ENCODE data around the gene TTLL10. TPM values are rescaled to one million over a fixed set of nuclear protein-coding genes. Genes with fewer than 3 reads are reported as not detected.
A peak's percentile ranks its signal among the peaks of the same experiment; 100 is the strongest.

TTLL10 gene
- total RNA-seq, 4 donors from 2014 or later, result 0.40 to 0.48 TPM; not detected in 2

DNA sequence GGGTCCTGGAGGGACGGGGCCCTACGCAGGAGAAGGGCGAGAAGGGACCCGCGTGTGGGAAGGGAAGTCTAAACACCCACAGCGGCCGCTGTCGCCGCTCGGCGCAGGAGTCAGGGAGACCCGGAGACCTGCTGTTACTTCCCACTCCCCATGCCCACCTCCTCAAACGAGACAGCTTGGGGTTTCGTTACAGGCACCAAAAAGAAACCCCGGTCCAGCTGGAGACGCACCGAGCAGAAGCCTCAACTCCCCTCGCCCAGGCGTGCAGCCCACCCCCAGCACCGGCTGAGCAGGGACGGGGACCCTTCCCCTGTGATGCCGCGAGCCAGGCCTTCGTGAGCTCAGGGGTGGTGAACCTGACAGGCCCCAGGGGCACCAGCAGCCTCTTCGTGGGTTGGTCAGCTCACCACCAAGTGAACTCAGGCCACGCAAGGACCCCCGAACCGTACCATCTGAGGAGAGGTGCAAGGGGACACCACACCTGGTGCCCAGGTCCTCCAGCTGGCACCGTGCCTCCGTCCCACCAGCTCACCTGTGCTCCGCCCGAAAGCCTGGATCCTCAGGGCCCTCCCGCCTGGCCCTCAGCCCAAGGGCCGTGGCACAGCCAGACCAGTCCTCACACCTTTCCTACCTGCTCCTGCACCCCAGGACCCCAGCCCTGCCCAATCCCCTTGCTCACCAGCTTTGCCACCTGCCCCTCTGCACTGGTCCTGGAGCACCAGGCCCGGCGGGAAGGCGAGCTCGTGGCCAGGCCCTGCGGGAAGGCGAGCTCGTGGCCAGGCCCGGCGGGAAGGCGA is 53.1 kb downstream of the TTLL10 start:
- no peaks in the 10 kb centered on the region for H3K9me3 ChIP-seq
- H3K27me3 ChIP-seq, result no peaks in the 10 kb centered on the region
- TF ChIP-seq POLR2A (IDR thresholded peaks at IDR 0.05) (no peak), CTCF (IDR thresholded peaks at IDR 0.05) (no peak), POLR2AphosphoS5 (IDR thresholded peaks at IDR 0.05) (no peak), EP300 (IDR thresholded peaks at IDR 0.05; ENCODE audit: low read depth) (no peak)
- in situ Hi-C loops (cut with MboI; ENCODE audit: low pct_ligation_motif_present in 1 of 4, low pct_unique_long_range_greater_than_20kb in 1 of 4, low sequenced_read_pairs in 3 of 4) (no loop called here), intact Hi-C loops (cut with DNase I; ENCODE audit: low total_unique reads) (loop anchor here (10.0 kb wide), 1 partner anchor 72 kb away; no protein-coding TSS in a partner anchor)
- no peak for DNase-seq
- peaks cover 16 to 26% (median 21%) of the 10 kb centered on the region in 4 donors for H3K4me1 ChIP-seq
- H3K27ac ChIP-seq, result no peak overlapping the region
- no peak overlapping the region for H3K4me3 ChIP-seq
- peaks cover 0 to 20% (median 6%) of the 10 kb centered on the region in 4 donors for H3K36me3 ChIP-seq
- 93% methylated on average over 40 of the region's 44 CpGs; no CpG with 5 or more reads in 1 of the 2 donors for WGBS, 2 donors (ENCODE audit: low coverage in 1 of 2)

GRCh38 chr1:1227386-1227785 is 53.7 kb downstream of the TTLL10 start:
- no peaks in the 10 kb centered on the region for H3K27me3 ChIP-seq
- no peaks in the 10 kb centered on the region for H3K9me3 ChIP-seq
- in situ Hi-C loops (cut with MboI; ENCODE audit: low pct_ligation_motif_present in 1 of 4, low pct_unique_long_range_greater_than_20kb in 1 of 4, low sequenced_read_pairs in 3 of 4), result no loop called here
- no peak overlapping the region for H3K4me3 ChIP-seq
- 93% methylated on average over 18 of the region's 25 CpGs; no CpG with 5 or more reads in 1 of the 2 donors for WGBS, 2 donors (ENCODE audit: low coverage in 1 of 2)
- H3K4me1 ChIP-seq, result peaks cover 16 to 25% (median 21%) of the 10 kb centered on the region in 4 donors
- no peak for DNase-seq
- no peak for TF ChIP-seq EP300 (IDR thresholded peaks at IDR 0.05; ENCODE audit: low read depth)
- no peak for TF ChIP-seq POLR2AphosphoS5 (IDR thresholded peaks at IDR 0.05)
- H3K36me3 ChIP-seq, result peaks cover 0 to 16% (median 6%) of the 10 kb centered on the region in 4 donors
- no peak overlapping the region for H3K27ac ChIP-seq
- intact Hi-C loops (cut with DNase I; ENCODE audit: low total_unique reads), result loop anchor here (10.0 kb wide), 1 partner anchor 73 kb away; no protein-coding TSS in a partner anchor

- H3K9me3 ChIP-seq, result no peaks in the 10 kb centered on the region
- 98% methylated on average over 16 of the region's 30 CpGs; no CpG with 5 or more reads in 1 of the 2 donors for WGBS, 2 donors (ENCODE audit: low coverage in 1 of 2)
- no peak overlapping the region for H3K27ac ChIP-seq
- no peak for DNase-seq
- intact Hi-C loops (cut with DNase I; ENCODE audit: low total_unique reads), result loop anchor here (10.0 kb wide), 1 partner anchor 73 kb away; no protein-coding TSS in a partner anchor
- peaks cover 0 to 11% (median 4%) of the 10 kb centered on the region in 4 donors for H3K36me3 ChIP-seq
- H3K4me3 ChIP-seq, result no peak overlapping the region
- TF ChIP-seq CTCF (IDR thresholded peaks at IDR 0.05), result no peak
- TF ChIP-seq EP300 (IDR thresholded peaks at IDR 0.05; ENCODE audit: low read depth), result no peak
- TF ChIP-seq POLR2AphosphoS5 (IDR thresholded peaks at IDR 0.05), result no peak
- TF ChIP-seq POLR2A (IDR thresholded peaks at IDR 0.05), result no peak
- peaks cover 19 to 29% (median 28%) of the 10 kb centered on the region in 4 donors for H3K4me1 ChIP-seq
- in situ Hi-C loops (cut with MboI; ENCODE audit: low pct_ligation_motif_present in 1 of 4, low pct_unique_long_range_greater_than_20kb in 1 of 4, low sequenced_read_pairs in 3 of 4), result no loop called here
- H3K27me3 ChIP-seq, result no peaks in the 10 kb centered on the region
Observed at GRCh38 chr1:1228187-1228586, 54.5 kb downstream of the TTLL10 start.

- Histone ChIP-seq H3K4me1 (peaks cover 19 to 34% (median 30%) of the 10 kb centered on the region in 4 donors), H3K27me3 (no peaks in the 10 kb centered on the region), H3K36me3 (peaks cover 0 to 11% (median 2%) of the 10 kb centered on the region in 4 donors), H3K27ac (no peak overlapping the region), H3K9me3 (no peaks in the 10 kb centered on the region), H3K4me3 (no peak overlapping the region)
- WGBS, 2 donors (ENCODE audit: low coverage in 1 of 2), result 82 to 92% methylated on average over 5 to 28 of the region's 28 CpGs
- intact Hi-C loops (cut with DNase I; ENCODE audit: low total_unique reads) (loop anchor here (10.0 kb wide), 1 partner anchor 74 kb away; no protein-coding TSS in a partner anchor), in situ Hi-C loops (cut with MboI; ENCODE audit: low pct_ligation_motif_present in 1 of 4, low pct_unique_long_range_greater_than_20kb in 1 of 4, low sequenced_read_pairs in 3 of 4) (no loop called here)
- TF ChIP-seq POLR2AphosphoS5 (IDR thresholded peaks at IDR 0.05), result no peak
- no peak for TF ChIP-seq EP300 (IDR thresholded peaks at IDR 0.05; ENCODE audit: low read depth)
- no peak for TF ChIP-seq CTCF (IDR thresholded peaks at IDR 0.05)
- TF ChIP-seq POLR2A (IDR thresholded peaks at IDR 0.05), result no peak
- DNase-seq, result peak; percentile 34
Observed at GRCh38 chr1:1228596-1229321, 55.1 kb downstream of the TTLL10 start.

Data from transverse colon (tissue), 4 donors.